Right lobe of liver (tissue), 4 donors: ENCODE measurements around the gene COA8.

Source experiments
- POLR2A ChIP-seq: fragments of 450-650 bp; IDR thresholded peaks from one replicate; pipeline ENCODE4 v1.6.1; 2017; ENCODE audit warnings: antibody characterized with exemption, mild to moderate bottlenecking
- TF ChIP-seq, protein P1 (sequence below), 4 donors: fragments of 200-600 bp in 3 of 4; fragments of 450-650 bp in 1 of 4; IDR thresholded peaks; one replicate each; pipeline versions ENCODE4 v1.5.1 to v1.8.0; 2016 to 2022; ENCODE audit warnings: antibody characterized with exemption in 4 of 4, mild to moderate bottlenecking in 2 of 4
- donor health status: DM: no; HTN: no; CAD: no.
- donor health status: DM: no; HTN: no; CAD: no.
- donor health status: DM: no; HTN: yes; CAD: no.

DNA sequence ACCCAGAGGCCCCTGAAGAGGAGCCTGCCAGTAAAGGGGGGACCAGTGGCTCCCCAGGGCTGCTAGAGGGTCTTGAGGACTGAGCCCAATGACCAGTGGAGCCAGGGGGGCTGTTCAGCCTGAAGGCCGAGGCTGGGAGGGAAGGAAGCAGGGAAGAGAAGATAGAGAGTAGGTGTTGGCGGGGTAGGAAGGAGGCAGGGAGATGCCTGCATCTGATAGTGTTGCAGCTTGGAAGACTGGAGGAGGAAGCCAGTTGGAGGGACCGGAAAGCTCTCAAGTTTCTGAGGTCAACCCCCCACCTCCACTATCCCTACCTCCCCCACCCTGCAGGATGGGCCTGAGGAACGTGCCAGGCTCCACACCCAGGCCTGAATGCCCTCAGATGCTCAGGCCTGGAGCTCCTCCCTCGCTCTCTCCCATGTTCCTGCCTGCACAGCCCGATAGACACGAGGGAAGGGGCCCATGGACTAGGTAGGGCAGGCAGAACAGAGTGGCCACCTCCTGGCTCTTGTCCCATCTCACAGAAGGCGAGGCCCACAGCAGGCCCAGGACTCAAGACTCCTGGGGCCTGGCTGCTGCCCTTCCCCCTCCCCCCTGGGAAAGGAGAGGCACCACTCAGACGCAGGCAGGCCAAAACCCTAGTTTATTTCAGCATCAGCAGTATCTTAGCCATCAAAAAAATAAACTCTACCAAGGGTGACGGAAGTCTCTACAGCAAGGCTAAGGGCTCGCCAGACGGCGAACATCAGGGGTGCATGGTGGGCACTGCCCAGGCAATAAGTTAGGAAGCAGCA is 43.5 kb upstream of the COA8 start:
- no peak for TF ChIP-seq POLR2A
- TF ChIP-seq, protein P1, sequence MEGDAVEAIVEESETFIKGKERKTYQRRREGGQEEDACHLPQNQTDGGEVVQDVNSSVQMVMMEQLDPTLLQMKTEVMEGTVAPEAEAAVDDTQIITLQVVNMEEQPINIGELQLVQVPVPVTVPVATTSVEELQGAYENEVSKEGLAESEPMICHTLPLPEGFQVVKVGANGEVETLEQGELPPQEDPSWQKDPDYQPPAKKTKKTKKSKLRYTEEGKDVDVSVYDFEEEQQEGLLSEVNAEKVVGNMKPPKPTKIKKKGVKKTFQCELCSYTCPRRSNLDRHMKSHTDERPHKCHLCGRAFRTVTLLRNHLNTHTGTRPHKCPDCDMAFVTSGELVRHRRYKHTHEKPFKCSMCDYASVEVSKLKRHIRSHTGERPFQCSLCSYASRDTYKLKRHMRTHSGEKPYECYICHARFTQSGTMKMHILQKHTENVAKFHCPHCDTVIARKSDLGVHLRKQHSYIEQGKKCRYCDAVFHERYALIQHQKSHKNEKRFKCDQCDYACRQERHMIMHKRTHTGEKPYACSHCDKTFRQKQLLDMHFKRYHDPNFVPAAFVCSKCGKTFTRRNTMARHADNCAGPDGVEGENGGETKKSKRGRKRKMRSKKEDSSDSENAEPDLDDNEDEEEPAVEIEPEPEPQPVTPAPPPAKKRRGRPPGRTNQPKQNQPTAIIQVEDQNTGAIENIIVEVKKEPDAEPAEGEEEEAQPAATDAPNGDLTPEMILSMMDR (IDR thresholded peaks at IDR 0.05), result no peak
